ENCODE results near the gene DRAXIN.

DRAXIN gene

DNA sequence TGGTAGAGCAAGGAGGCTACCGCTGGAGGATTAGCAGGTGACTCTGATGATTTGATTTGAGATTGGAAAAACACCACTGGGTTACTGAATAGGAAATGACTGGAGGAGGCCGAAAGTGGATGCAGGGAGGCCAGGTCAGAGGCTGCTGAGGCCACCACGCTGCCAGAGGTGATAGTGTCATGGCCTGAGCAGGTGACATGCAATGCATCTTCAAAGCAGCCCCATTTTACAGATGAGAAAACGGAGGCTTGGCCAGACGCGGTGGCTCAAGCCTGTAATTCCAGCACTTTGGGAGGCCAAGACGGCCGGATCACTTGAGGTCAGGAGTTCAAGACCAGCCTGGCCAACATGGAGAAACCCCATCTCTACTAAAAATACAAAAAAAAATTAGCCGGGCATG is 83.2 kb downstream of the DRAXIN start:
- H3K36me3 ChIP-seq (ENCODE audit: control insufficient read depth in 1 of 2, insufficient read depth in 2 of 2, low read length in 2 of 2) = no peaks in the 10 kb centered on the region
- no peak overlapping the region for H3K27ac ChIP-seq (ENCODE audit: low read length)
- H3K27me3 ChIP-seq (ENCODE audit: low read depth, low read length) = peaks cover 4% of the 10 kb centered on the region

More for the DNA sequence above, 83.2 kb downstream of the DRAXIN start:
- H3K9me3 ChIP-seq (ENCODE audit: control insufficient read depth in 1 of 2, low read length in 2 of 2) = no peaks in the 10 kb centered on the region
- H3K4me1 ChIP-seq (ENCODE audit: control insufficient read depth in 1 of 2, insufficient read depth in 2 of 2, low read length in 2 of 2) = no peaks in the 10 kb centered on the region
- H3K4me3 ChIP-seq (ENCODE audit: low read depth in 1 of 2, low read length in 2 of 2) = no peak overlapping the region
